Loucy (cell line): Measurements from ENCODE around the gene C2CD3.

Source experiments
- EZH2phosphoT487 ChIP-seq: fragments of 200-600 bp; IDR thresholded peaks from 2 replicates; pipeline ENCODE4 v1.6.1; 2018; ENCODE audit warnings: antibody characterized with exemption, mild to moderate bottlenecking, moderate library complexity, borderline replicate concordance
- TF ChIP-seq, protein P1 (sequence below): fragments of 200-600 bp; sonication (generic); conservative IDR thresholded peaks from 2 replicates; pipeline ENCODE4 v1.5.1; 2014; ENCODE audit warnings: mild to moderate bottlenecking, antibody characterized with exemption, low read length

DNA sequence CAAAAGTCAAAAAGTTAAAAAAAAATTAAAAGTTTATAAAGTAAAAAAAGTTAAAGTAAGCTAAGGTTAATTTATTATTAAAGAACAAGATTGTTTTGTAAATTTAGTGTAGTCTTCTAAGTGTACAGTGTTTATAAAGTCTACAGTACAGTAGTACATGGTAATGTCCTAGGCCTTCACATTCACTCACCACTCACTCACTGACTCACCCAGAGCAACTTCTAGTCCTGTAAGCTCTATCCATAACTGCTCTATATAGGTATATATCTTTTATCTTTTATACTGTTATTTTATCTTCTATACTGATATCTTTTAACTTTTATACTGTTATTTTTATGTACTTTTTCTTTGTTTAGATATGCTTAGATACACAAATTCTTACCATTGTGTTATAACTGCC, 11.2 kb downstream of the C2CD3 start:
- TF ChIP-seq, protein P1, sequence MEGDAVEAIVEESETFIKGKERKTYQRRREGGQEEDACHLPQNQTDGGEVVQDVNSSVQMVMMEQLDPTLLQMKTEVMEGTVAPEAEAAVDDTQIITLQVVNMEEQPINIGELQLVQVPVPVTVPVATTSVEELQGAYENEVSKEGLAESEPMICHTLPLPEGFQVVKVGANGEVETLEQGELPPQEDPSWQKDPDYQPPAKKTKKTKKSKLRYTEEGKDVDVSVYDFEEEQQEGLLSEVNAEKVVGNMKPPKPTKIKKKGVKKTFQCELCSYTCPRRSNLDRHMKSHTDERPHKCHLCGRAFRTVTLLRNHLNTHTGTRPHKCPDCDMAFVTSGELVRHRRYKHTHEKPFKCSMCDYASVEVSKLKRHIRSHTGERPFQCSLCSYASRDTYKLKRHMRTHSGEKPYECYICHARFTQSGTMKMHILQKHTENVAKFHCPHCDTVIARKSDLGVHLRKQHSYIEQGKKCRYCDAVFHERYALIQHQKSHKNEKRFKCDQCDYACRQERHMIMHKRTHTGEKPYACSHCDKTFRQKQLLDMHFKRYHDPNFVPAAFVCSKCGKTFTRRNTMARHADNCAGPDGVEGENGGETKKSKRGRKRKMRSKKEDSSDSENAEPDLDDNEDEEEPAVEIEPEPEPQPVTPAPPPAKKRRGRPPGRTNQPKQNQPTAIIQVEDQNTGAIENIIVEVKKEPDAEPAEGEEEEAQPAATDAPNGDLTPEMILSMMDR, result no peak
- TF ChIP-seq EZH2phosphoT487, result no peak
